H1 (cell line): Measurements from ENCODE around the gene SLC2A1.

Source experiments
- EZH2 ChIP-seq: fragments of 200-600 bp; sonication (generic); IDR thresholded peaks from 2 replicates; pipeline ENCODE4 v1.7.1; 2012; ENCODE audit warnings: low read depth, mild to moderate bottlenecking, moderate library complexity, low read length, inconsistent platforms; ENCODE audit not compliant: severe bottlenecking
- GABPA ChIP-seq: IDR thresholded peaks from 2 replicates; pipeline ENCODE4 v1.6.1; 2011; ENCODE audit warnings: mild to moderate bottlenecking, low read length, moderate library complexity, borderline replicate concordance; ENCODE audit not compliant: insufficient read depth
- NANOG ChIP-seq: IDR thresholded peaks from 2 replicates; pipeline ENCODE4 v1.6.1; 2011; ENCODE audit warnings: low read length, low read depth, mild to moderate bottlenecking, inconsistent platforms; ENCODE audit not compliant: insufficient read depth, poor library complexity, severe bottlenecking
- POLR2A ChIP-seq, 2 experiments: IDR thresholded peaks; 1 replicate in 1 of 2; 2 replicates in 1 of 2; pipeline ENCODE4 v1.6.1; 2011; ENCODE audit warnings: low read depth in 2 of 2, low read length in 2 of 2, mild to moderate bottlenecking in 2 of 2; ENCODE audit errors: control extremely low read depth in 1 of 2
- POLR2AphosphoS5 ChIP-seq: IDR thresholded peaks from 2 replicates; pipeline ENCODE4 v1.6.1; 2011; ENCODE audit warnings: low read depth, low read length
- RAD21 ChIP-seq, 2 experiments: IDR thresholded peaks in 1 of 2; conservative IDR thresholded peaks in 1 of 2; 2 replicates each; pipeline ENCODE4 v1.6.1; 2011; ENCODE audit warnings: low read depth in 2 of 2, low read length in 2 of 2, improper control_type of control experiment in 1 of 2, inconsistent platforms in 1 of 2, mild to moderate bottlenecking in 1 of 2, moderate library complexity in 1 of 2
- RFX5 ChIP-seq: IDR thresholded peaks from 2 replicates; pipeline ENCODE4 v1.6.1; 2011; ENCODE audit warnings: low read depth, low read length, improper control_type of control experiment, borderline replicate concordance
- RXRA ChIP-seq: IDR thresholded peaks from 2 replicates; pipeline ENCODE4 v1.6.1; 2011; ENCODE audit warnings: low read depth, mild to moderate bottlenecking, low read length, moderate library complexity; ENCODE audit not compliant: insufficient read depth
- SIX5 ChIP-seq: IDR thresholded peaks from 2 replicates; pipeline ENCODE4 v1.6.1; 2011; ENCODE audit warnings: mild to moderate bottlenecking, low read depth, low read length
- SP4 ChIP-seq: IDR thresholded peaks from 2 replicates; pipeline ENCODE4 v1.6.1; 2012; ENCODE audit warnings: low read length, inconsistent platforms
- YY1 ChIP-seq: IDR thresholded peaks from 2 replicates; pipeline ENCODE4 v1.6.1; 2011; ENCODE audit warnings: low read depth, mild to moderate bottlenecking, low read length
- TF ChIP-seq, protein P1 (sequence below), 3 experiments: IDR thresholded peaks; 1 replicate in 2 of 3; 2 replicates in 1 of 3; pipeline versions ENCODE4 v1.5.1 to v1.6.1; 2011; ENCODE audit warnings: low read length in 3 of 3, mild to moderate bottlenecking in 3 of 3, inconsistent platforms in 2 of 3, low read depth in 1 of 3, moderate library complexity in 1 of 3; ENCODE audit not compliant: insufficient read depth in 1 of 3; ENCODE audit errors: control extremely low read depth in 1 of 3

GRCh38 chr1:42982641-42983040 lies 24.0 kb upstream of the SLC2A1 start:
- TF ChIP-seq, protein P1, sequence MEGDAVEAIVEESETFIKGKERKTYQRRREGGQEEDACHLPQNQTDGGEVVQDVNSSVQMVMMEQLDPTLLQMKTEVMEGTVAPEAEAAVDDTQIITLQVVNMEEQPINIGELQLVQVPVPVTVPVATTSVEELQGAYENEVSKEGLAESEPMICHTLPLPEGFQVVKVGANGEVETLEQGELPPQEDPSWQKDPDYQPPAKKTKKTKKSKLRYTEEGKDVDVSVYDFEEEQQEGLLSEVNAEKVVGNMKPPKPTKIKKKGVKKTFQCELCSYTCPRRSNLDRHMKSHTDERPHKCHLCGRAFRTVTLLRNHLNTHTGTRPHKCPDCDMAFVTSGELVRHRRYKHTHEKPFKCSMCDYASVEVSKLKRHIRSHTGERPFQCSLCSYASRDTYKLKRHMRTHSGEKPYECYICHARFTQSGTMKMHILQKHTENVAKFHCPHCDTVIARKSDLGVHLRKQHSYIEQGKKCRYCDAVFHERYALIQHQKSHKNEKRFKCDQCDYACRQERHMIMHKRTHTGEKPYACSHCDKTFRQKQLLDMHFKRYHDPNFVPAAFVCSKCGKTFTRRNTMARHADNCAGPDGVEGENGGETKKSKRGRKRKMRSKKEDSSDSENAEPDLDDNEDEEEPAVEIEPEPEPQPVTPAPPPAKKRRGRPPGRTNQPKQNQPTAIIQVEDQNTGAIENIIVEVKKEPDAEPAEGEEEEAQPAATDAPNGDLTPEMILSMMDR (IDR thresholded peaks at IDR 0.05; ENCODE audit: control extremely low read depth in 1 of 3, insufficient read depth in 1 of 3, low read depth in 1 of 3, low read length in 3 of 3), result no peak
- TF ChIP-seq SP4, result no peak
- no peak for TF ChIP-seq POLR2AphosphoS5
- TF ChIP-seq GABPA, result no peak
- no peak for TF ChIP-seq RAD21 (IDR thresholded peaks at IDR 0.05 in 1 of 2, conservative IDR thresholded peaks at IDR 0.05 in 1 of 2; ENCODE audit: low read depth in 2 of 2, low read length in 2 of 2)
- TF ChIP-seq RXRA, result no peak
- TF ChIP-seq YY1, result no peak
- no peak for TF ChIP-seq SIX5
- TF ChIP-seq POLR2A (IDR thresholded peaks at IDR 0.05; ENCODE audit: control extremely low read depth in 1 of 2, low read depth in 2 of 2, low read length in 2 of 2), result no peak
- TF ChIP-seq NANOG, result no peak
- no peak for TF ChIP-seq RFX5
- no peak for TF ChIP-seq EZH2
